ENCODE results near the gene BRD4.

BRD4 gene

DNA sequence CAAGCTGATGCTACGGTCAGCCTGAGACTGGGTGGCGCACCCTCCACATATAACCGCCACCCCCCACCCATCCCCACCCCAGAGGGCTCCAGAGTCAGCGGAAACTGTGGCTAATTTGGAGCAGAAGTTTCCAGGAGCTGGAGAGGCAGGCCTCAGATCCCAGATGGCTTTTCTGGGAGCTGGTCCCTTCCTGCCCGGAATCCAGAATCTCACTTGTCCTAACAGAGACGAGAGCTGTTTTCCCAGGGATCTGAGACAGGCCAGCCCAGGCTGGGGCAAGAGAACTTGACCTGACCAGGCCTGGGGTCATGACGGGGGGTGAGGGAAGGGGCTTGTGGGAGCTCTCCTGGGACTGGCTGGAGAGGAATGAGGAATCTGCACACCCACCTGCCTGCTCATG is 106.6 kb downstream of the BRD4 start:
- H3K4me2 ChIP-seq (ENCODE audit: low read length): no peak overlapping the region
- no peaks in the 10 kb centered on the region for H4K20me1 ChIP-seq (ENCODE audit: control insufficient read depth, insufficient read depth, low read depth, low read length)
- no peak overlapping the region for H3K27ac ChIP-seq (ENCODE audit: low read depth, low read length)
- H3K27me3 ChIP-seq (ENCODE audit: control insufficient read depth, low read length): no peaks in the 10 kb centered on the region
- no peaks in the 10 kb centered on the region for H3F3A ChIP-seq (ENCODE audit: control insufficient read depth, insufficient read depth)
- no peaks in the 10 kb centered on the region for H3K36me3 ChIP-seq (ENCODE audit: control insufficient read depth, low read length)
- TF ChIP-seq CTCF (IDR thresholded peaks at IDR 0.05; ENCODE audit: low read depth, low read length, poor library complexity, severe bottlenecking) (no peak), EZH2phosphoT487 (IDR thresholded peaks at IDR 0.05; ENCODE audit: borderline replicate concordance, low read length) (no peak)
- no peaks in the 10 kb centered on the region for H3K9me3 ChIP-seq (ENCODE audit: control insufficient read depth, insufficient read depth, low read length)
- H3K4me3 ChIP-seq (ENCODE audit: low read length): no peak overlapping the region
- H3K9me2 ChIP-seq (replicated peaks; ENCODE audit: control insufficient read depth, low read length): no peaks in the 10 kb centered on the region
- H3K4me1 ChIP-seq (ENCODE audit: control insufficient read depth, low read length): peaks cover 14% of the 10 kb centered on the region
- H3K79me2 ChIP-seq (ENCODE audit: control insufficient read depth, low read length): no peaks in the 10 kb centered on the region

GRCh38 chr19:15223649-15224361 is 108.5 kb downstream of the BRD4 start:
- Histone ChIP-seq H3K4me3 (ENCODE audit: low read length) (peak overlapping the region; percentile 76), H3K4me2 (ENCODE audit: low read length) (peak overlapping the region; percentile 94), H3F3A (ENCODE audit: control insufficient read depth, insufficient read depth) (no peaks in the 10 kb centered on the region), H3K36me3 (ENCODE audit: control insufficient read depth, low read length) (no peaks in the 10 kb centered on the region), H3K27me3 (ENCODE audit: control insufficient read depth, low read length) (no peaks in the 10 kb centered on the region), H3K9me3 (ENCODE audit: control insufficient read depth, insufficient read depth, low read length) (no peaks in the 10 kb centered on the region), H3K4me1 (ENCODE audit: control insufficient read depth, low read length) (peaks cover 14% of the 10 kb centered on the region), H3K27ac (ENCODE audit: low read depth, low read length) (no peak overlapping the region), H3K9me2 (replicated peaks; ENCODE audit: control insufficient read depth, low read length) (no peaks in the 10 kb centered on the region), H3K79me2 (ENCODE audit: control insufficient read depth, low read length) (no peaks in the 10 kb centered on the region), H4K20me1 (ENCODE audit: control insufficient read depth, insufficient read depth, low read depth, low read length) (no peaks in the 10 kb centered on the region)
- no peak for TF ChIP-seq CTCF (IDR thresholded peaks at IDR 0.05; ENCODE audit: low read depth, low read length, poor library complexity, severe bottlenecking)
- no peak for TF ChIP-seq EZH2phosphoT487 (IDR thresholded peaks at IDR 0.05; ENCODE audit: borderline replicate concordance, low read length)

GRCh38 chr19:15222738-15223648 is 109.3 kb downstream of the BRD4 start:
- peak overlapping the region; percentile 94 for H3K4me2 ChIP-seq (ENCODE audit: low read length)
- H3K9me3 ChIP-seq (ENCODE audit: control insufficient read depth, insufficient read depth, low read length): no peaks in the 10 kb centered on the region
- H3K27me3 ChIP-seq (ENCODE audit: control insufficient read depth, low read length): no peaks in the 10 kb centered on the region
- no peaks in the 10 kb centered on the region for H3K79me2 ChIP-seq (ENCODE audit: control insufficient read depth, low read length)
- H3K4me3 ChIP-seq (ENCODE audit: low read length): peak overlapping the region; percentile 76
- peaks cover 14% of the 10 kb centered on the region for H3K4me1 ChIP-seq (ENCODE audit: control insufficient read depth, low read length)
- H3F3A ChIP-seq (ENCODE audit: control insufficient read depth, insufficient read depth): no peaks in the 10 kb centered on the region
- H3K9me2 ChIP-seq (replicated peaks; ENCODE audit: control insufficient read depth, low read length): no peaks in the 10 kb centered on the region
- no peaks in the 10 kb centered on the region for H4K20me1 ChIP-seq (ENCODE audit: control insufficient read depth, insufficient read depth, low read depth, low read length)
- H3K36me3 ChIP-seq (ENCODE audit: control insufficient read depth, low read length): no peaks in the 10 kb centered on the region
- TF ChIP-seq CTCF (IDR thresholded peaks at IDR 0.05; ENCODE audit: low read depth, low read length, poor library complexity, severe bottlenecking): no peak
- TF ChIP-seq EZH2phosphoT487 (IDR thresholded peaks at IDR 0.05; ENCODE audit: borderline replicate concordance, low read length): no peak
- H3K27ac ChIP-seq (ENCODE audit: low read depth, low read length): no peak overlapping the region

Measured in DOHH2 (cell line).